Tibial artery (tissue), 4 donors: ENCODE results near the gene KRTAP10-2.

ENCODE experiments used
- DNase-seq, 2 donors: peaks; one replicate each; pipeline ENCODE4 v3.0.0-alpha.2; 2019
- H3K27ac ChIP-seq, 2 donors: fragments of 200-600 bp; sonication (generic) in 1 of 2; 1 replicate in 1 of 2; 2 replicates in 1 of 2; pipeline ENCODE4 v1.5.1; 2018 to 2019; ENCODE audit warnings: mild to moderate bottlenecking in 1 of 2
- H3K27me3 ChIP-seq, 2 donors: fragments of 200-600 bp; sonication (generic) in 1 of 2; one replicate each; pipeline versions ENCODE4 v1.5.1 to v1.6.0; 2016 to 2019
- H3K36me3 ChIP-seq, 3 donors: fragments of 200-600 bp; sonication (generic) in 2 of 3; one replicate each; pipeline ENCODE4 v1.5.1; 2016 to 2019; ENCODE audit warnings: mild to moderate bottlenecking in 2 of 3
- H3K4me1 ChIP-seq, 4 donors: fragments of 200-600 bp; sonication (generic) in 2 of 4; 1 replicate in 3 of 4; 2 replicates in 1 of 4; pipeline ENCODE4 v1.5.1; 2016 to 2019
- H3K4me3 ChIP-seq, 2 donors: fragments of 200-600 bp; sonication (generic) in 1 of 2; 1 replicate in 1 of 2; 2 replicates in 1 of 2; pipeline ENCODE4 v1.5.1; 2018 to 2019; ENCODE audit warnings: mild to moderate bottlenecking in 2 of 2
- H3K9me3 ChIP-seq, 3 donors: fragments of 200-600 bp; sonication (generic) in 1 of 3; one replicate each; pipeline ENCODE4 v1.5.1; 2016 to 2019
- intact Hi-C: fragments of 100-400 bp; cut with DNase I; formaldehyde crosslinking; loops from one replicate; pipeline ENCODE4 v1.15.0; 2023; ENCODE audit warnings: low total_unique reads
- TF ChIP-seq, protein P1 (sequence below), 2 experiments: fragments of 200-600 bp in 1 of 2; fragments of 450-650 bp in 1 of 2; IDR thresholded peaks; one replicate each; pipeline ENCODE4 v1.5.1; 2017 to 2019; ENCODE audit warnings: antibody characterized with exemption in 2 of 2, mild to moderate bottlenecking in 1 of 2, moderate library complexity in 1 of 2

The KRTAP10-2 gene

DNA sequence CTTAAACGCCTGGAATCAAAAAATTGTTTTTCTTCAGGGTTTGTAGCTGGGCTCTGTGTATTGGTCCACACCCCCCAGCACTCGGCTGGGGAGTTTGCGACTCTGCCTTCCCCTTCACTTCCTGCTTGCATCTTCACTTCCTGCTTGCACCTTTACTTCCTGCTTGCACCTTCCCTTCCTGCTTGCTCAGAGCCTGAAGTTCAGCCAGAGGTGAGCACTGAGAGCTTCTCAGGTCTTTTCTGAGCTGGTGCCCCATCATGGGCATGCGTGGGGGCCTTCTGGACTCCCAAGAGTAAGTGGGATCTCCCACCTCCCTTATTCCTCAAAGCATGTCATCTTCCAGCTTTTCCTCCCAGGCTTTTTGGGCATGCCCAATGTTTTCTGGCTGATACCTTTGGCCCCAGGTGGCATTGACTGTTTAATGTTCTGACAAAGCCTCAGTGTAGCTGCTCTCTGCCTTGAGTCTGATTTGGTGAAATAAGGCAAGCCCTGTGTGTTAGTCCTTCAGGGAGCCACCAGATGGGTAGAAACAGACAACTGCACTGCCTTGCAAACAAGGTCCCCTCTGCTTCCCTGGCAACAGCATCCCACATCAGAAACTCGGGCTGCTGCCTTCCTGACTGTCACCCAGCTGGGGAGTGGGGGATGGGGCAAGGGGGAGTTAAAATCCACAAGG lies 3.5 kb downstream of the KRTAP10-2 start:
- H3K27me3 ChIP-seq, result peaks cover 0 to 29% of the 10 kb centered on the region in 2 donors
- peaks cover 6 to 19% (median 6%) of the 10 kb centered on the region in 3 donors for H3K9me3 ChIP-seq
- H3K4me1 ChIP-seq, result no peaks in the 10 kb centered on the region
- no peaks in the 10 kb centered on the region for H3K36me3 ChIP-seq
- intact Hi-C loops, result no loop called here
- DNase-seq, result no peak
- no peak overlapping the region for H3K4me3 ChIP-seq
- no peak overlapping the region for H3K27ac ChIP-seq
- TF ChIP-seq, protein P1, sequence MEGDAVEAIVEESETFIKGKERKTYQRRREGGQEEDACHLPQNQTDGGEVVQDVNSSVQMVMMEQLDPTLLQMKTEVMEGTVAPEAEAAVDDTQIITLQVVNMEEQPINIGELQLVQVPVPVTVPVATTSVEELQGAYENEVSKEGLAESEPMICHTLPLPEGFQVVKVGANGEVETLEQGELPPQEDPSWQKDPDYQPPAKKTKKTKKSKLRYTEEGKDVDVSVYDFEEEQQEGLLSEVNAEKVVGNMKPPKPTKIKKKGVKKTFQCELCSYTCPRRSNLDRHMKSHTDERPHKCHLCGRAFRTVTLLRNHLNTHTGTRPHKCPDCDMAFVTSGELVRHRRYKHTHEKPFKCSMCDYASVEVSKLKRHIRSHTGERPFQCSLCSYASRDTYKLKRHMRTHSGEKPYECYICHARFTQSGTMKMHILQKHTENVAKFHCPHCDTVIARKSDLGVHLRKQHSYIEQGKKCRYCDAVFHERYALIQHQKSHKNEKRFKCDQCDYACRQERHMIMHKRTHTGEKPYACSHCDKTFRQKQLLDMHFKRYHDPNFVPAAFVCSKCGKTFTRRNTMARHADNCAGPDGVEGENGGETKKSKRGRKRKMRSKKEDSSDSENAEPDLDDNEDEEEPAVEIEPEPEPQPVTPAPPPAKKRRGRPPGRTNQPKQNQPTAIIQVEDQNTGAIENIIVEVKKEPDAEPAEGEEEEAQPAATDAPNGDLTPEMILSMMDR (IDR thresholded peaks at IDR 0.05), result no peak

DNA sequence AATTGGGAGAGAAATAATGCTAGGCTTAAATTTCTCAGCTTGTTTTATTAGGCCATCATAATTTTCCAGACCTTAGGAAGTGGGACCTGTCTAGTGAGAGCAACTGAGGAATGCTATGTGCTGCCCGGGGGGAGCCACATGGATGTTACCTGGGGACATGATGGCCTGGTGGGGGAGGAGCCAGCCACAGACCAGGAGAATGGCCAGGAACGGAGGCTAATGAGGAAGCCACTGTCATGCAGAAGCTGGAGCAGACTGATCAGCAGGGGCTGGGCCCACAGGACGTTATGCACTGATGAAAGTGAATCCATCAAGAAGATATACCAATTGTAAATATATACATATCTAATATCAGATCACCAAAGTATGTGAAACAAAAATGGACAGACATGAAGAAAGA lies 6.7 kb downstream of the KRTAP10-2 start:
- Histone ChIP-seq H3K27ac (no peak overlapping the region), H3K9me3 (peaks cover 6 to 25% (median 6%) of the 10 kb centered on the region in 3 donors), H3K4me3 (no peak overlapping the region), H3K27me3 (peaks cover 0 to 3% of the 10 kb centered on the region in 2 donors), H3K4me1 (no peaks in the 10 kb centered on the region), H3K36me3 (no peaks in the 10 kb centered on the region)
- intact Hi-C loops, result no loop called here
- no peak for DNase-seq
- TF ChIP-seq, protein P1 (IDR thresholded peaks at IDR 0.05), result no peak

DNA sequence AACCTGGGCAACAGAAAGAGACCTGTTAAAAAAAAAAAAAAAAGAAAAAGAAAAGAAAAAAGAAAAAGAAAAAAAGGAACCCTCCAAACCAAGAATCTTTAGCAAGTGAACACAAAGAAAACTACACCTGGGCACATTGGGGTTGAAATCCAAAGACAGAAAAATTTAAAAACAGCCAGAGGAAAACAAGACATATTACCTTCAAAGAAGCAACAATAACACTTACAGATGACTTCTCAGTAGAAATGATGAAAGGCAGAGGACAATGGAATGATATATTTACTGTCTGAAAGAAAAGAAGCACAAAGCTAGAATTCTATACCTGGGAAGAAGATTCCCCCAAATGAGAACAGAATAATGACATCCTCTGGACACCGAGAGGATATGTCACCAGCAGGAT lies 8.6 kb downstream of the KRTAP10-2 start:
- H3K4me1 ChIP-seq, result no peaks in the 10 kb centered on the region
- H3K4me3 ChIP-seq, result no peak overlapping the region
- peaks cover 6 to 25% (median 6%) of the 10 kb centered on the region in 3 donors for H3K9me3 ChIP-seq
- intact Hi-C loops, result no loop called here
- no peak for DNase-seq
- H3K27me3 ChIP-seq, result peaks cover 0 to 13% of the 10 kb centered on the region in 2 donors
- TF ChIP-seq, protein P1 (IDR thresholded peaks at IDR 0.05), result no peak
- H3K27ac ChIP-seq, result no peak overlapping the region
- H3K36me3 ChIP-seq, result no peaks in the 10 kb centered on the region

DNA sequence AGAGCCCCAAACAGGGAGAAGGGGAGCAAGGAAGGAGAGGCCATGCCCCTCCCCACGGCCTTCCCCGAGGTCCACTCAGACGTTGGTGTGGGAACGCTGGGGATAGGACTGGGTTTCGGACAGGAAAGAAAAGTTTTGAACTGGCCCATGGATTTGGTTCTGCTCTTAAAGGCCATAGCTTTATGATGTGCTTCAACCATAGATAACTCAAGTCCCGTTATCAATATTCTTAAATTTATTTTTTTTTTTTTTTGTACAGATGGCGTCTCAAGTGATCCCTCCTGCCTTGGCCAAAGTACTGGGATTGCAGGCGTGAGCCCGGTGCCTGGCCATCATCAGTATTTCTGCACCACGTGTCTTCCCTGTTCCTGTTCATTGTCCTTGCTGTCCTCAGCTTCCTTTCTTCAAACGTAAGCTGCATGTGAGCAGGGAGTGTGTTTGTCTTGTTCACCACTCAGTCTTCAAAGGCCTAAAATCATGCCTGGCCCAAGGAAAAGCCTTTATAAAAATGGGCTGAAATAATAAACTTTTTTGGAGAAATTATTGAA lies 10.5 kb downstream of the KRTAP10-2 start:
- DNase-seq, result no peak
- TF ChIP-seq, protein P1 (IDR thresholded peaks at IDR 0.05), result no peak
- Histone ChIP-seq H3K36me3 (no peaks in the 10 kb centered on the region), H3K27ac (no peak overlapping the region), H3K9me3 (peaks cover 0 to 15% (median 0%) of the 10 kb centered on the region in 3 donors), H3K4me1 (no peaks in the 10 kb centered on the region), H3K27me3 (peaks cover 0 to 14% of the 10 kb centered on the region in 2 donors), H3K4me3 (no peak overlapping the region)
- intact Hi-C loops, result no loop called here

DNA sequence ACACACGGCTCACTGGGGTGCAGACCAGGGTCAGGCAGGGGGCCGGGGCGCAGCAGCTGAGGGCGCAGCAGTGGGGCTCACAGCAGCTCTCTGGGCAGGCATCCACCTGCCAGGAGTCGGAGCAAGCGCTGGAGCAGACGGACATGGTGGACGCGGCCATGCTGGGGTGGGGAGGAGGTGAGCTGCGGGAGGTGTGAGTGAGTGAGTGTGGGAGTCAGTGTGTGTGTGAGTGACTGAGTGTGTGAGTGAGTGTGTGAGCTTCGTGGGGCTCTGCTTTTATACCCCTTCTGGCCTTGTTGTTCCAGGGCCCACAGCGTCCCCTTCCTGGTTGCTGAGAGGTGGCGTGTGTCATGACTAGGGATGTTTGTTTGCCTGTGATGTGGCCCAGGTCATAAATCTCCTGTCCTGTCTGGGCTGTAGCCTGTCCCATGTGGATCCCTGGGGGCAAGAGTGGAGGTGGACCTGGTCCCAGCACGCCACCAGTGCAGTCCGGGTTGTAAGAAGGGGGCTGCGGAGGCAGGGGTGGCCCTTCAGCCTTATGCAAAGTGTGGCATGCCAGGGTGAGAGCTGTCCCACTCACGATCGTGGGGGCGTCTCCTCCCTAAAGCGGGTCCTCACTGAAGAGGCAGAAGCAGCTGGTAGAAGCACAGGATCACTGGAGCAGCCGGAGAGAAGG lies 11.2 kb downstream of the KRTAP10-2 start, which contains the start of gene KRTAP10-1:
Gene KRTAP10-1, minus strand, starts transcription at position 205 of the 676 bp plus-strand sequence. Its CDS starts 45 bp downstream, at position 160.
- Histone ChIP-seq H3K27ac (no peak within 1 kb of the TSS), H3K36me3 (no peaks in the 10 kb centered on the region), H3K9me3 (peaks cover 0 to 15% (median 0%) of the 10 kb centered on the region in 3 donors), H3K27me3 (peaks cover 0 to 14% of the 10 kb centered on the region in 2 donors), H3K4me3 (no peak within 1 kb of the TSS), H3K4me1 (no peaks in the 10 kb centered on the region)
- intact Hi-C loops, result no loop called here
- TF ChIP-seq, protein P1 (IDR thresholded peaks at IDR 0.05), result no peak
- DNase-seq, result no peak
